ENCODE results near the gene ANKRD34B.

ANKRD34B gene

GRCh38 chr5:80540691-80541090 lies 29.4 kb downstream of the ANKRD34B start:
- Histone ChIP-seq H3K4me1 (ENCODE audit: control insufficient read depth, insufficient read depth, low read length, poor library complexity, severe bottlenecking) (no peaks in the 10 kb centered on the region), H3K36me3 (ENCODE audit: control insufficient read depth, insufficient read depth, low read length) (no peaks in the 10 kb centered on the region), H3K27ac (ENCODE audit: insufficient read depth, low read length, poor library complexity, severe bottlenecking) (no peak overlapping the region), H3K9me3 (ENCODE audit: control insufficient read depth, low read length) (no peaks in the 10 kb centered on the region), H3K27me3 (replicated peaks; ENCODE audit: control insufficient read depth, insufficient read depth, low read length, poor library complexity, severe bottlenecking) (no peaks in the 10 kb centered on the region), H3K4me3 (ENCODE audit: insufficient read depth, low read depth, low read length, poor library complexity, severe bottlenecking) (no peak overlapping the region)
- no peak for DNase-seq

GRCh38 chr5:80516826-80517225 lies 53.3 kb downstream of the ANKRD34B start:
- no peaks in the 10 kb centered on the region for H3K4me1 ChIP-seq (ENCODE audit: control insufficient read depth, insufficient read depth, low read length, poor library complexity, severe bottlenecking)
- no peak overlapping the region for H3K4me3 ChIP-seq (ENCODE audit: insufficient read depth, low read depth, low read length, poor library complexity, severe bottlenecking)
- H3K27ac ChIP-seq (ENCODE audit: insufficient read depth, low read length, poor library complexity, severe bottlenecking), result no peak overlapping the region
- H3K9me3 ChIP-seq (ENCODE audit: control insufficient read depth, low read length), result no peaks in the 10 kb centered on the region
- H3K36me3 ChIP-seq (ENCODE audit: control insufficient read depth, insufficient read depth, low read length), result no peaks in the 10 kb centered on the region
- H3K27me3 ChIP-seq (replicated peaks; ENCODE audit: control insufficient read depth, insufficient read depth, low read length, poor library complexity, severe bottlenecking), result no peaks in the 10 kb centered on the region
- no peak for DNase-seq

GRCh38 chr5:80509362-80509761 lies 60.7 kb downstream of the ANKRD34B start:
- DNase-seq, result no peak
- Histone ChIP-seq H3K36me3 (ENCODE audit: control insufficient read depth, insufficient read depth, low read length) (no peaks in the 10 kb centered on the region), H3K27me3 (replicated peaks; ENCODE audit: control insufficient read depth, insufficient read depth, low read length, poor library complexity, severe bottlenecking) (no peaks in the 10 kb centered on the region), H3K9me3 (ENCODE audit: control insufficient read depth, low read length) (no peaks in the 10 kb centered on the region), H3K27ac (ENCODE audit: insufficient read depth, low read length, poor library complexity, severe bottlenecking) (no peak overlapping the region), H3K4me1 (ENCODE audit: control insufficient read depth, insufficient read depth, low read length, poor library complexity, severe bottlenecking) (no peaks in the 10 kb centered on the region), H3K4me3 (ENCODE audit: insufficient read depth, low read depth, low read length, poor library complexity, severe bottlenecking) (no peak overlapping the region)

DNA sequence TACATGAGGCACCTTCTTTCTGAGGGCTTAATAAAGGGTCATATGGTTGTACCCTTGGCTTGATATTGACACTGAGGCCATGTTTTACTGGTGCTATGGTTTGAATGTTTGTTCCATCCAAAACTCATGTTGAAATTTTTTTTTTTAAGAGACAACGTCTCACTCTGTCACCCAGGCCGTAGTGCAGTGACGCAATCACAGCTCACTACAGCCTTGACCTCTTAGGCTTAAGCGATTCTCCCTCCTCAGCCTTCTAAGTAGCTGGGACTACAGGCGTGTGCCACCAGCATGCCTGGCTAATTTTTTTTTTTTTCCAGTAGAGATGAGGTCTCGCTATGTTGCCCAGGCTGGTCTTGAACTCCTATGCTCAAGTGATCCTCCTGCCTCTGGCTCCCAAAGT lies 61.2 kb downstream of the ANKRD34B start:
- no peak for DNase-seq
- Histone ChIP-seq H3K27ac (ENCODE audit: insufficient read depth, low read length, poor library complexity, severe bottlenecking) (no peak overlapping the region), H3K27me3 (replicated peaks; ENCODE audit: control insufficient read depth, insufficient read depth, low read length, poor library complexity, severe bottlenecking) (no peaks in the 10 kb centered on the region), H3K36me3 (ENCODE audit: control insufficient read depth, insufficient read depth, low read length) (no peaks in the 10 kb centered on the region), H3K4me1 (ENCODE audit: control insufficient read depth, insufficient read depth, low read length, poor library complexity, severe bottlenecking) (no peaks in the 10 kb centered on the region), H3K4me3 (ENCODE audit: insufficient read depth, low read depth, low read length, poor library complexity, severe bottlenecking) (no peak overlapping the region), H3K9me3 (ENCODE audit: control insufficient read depth, low read length) (no peaks in the 10 kb centered on the region)

DNA sequence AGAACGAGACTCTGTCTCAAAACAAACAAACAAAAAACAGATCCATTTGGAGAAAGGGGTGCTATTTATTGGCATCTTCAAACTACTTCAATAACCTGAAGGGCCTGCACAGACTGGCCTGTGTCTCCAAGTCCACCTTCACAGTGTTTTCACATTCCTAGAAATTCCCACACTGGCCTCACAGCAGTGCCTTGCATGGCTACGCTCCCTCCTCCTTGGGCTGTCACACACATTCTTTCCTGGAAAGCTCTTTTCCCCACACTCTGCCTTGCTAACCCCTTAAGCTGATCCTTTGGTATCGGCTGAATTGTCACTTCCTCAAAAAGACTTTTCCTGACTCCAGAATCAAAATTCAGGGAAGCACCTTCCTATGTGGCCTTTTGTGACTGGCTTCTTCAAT lies 62.4 kb downstream of the ANKRD34B start:
- no peaks in the 10 kb centered on the region for H3K4me1 ChIP-seq (ENCODE audit: control insufficient read depth, insufficient read depth, low read length, poor library complexity, severe bottlenecking)
- no peak overlapping the region for H3K4me3 ChIP-seq (ENCODE audit: insufficient read depth, low read depth, low read length, poor library complexity, severe bottlenecking)
- no peaks in the 10 kb centered on the region for H3K36me3 ChIP-seq (ENCODE audit: control insufficient read depth, insufficient read depth, low read length)
- no peak for DNase-seq
- no peaks in the 10 kb centered on the region for H3K9me3 ChIP-seq (ENCODE audit: control insufficient read depth, low read length)
- H3K27me3 ChIP-seq (replicated peaks; ENCODE audit: control insufficient read depth, insufficient read depth, low read length, poor library complexity, severe bottlenecking), result no peaks in the 10 kb centered on the region
- H3K27ac ChIP-seq (ENCODE audit: insufficient read depth, low read length, poor library complexity, severe bottlenecking), result no peak overlapping the region

Data from effector memory CD4-positive, alpha-beta T cell (primary cell).